ENCODE data around the gene COL4A1.

COL4A1 gene

GRCh38 chr13:110280985-110281688 lies 25.8 kb downstream of the COL4A1 start:
- Histone ChIP-seq H3K9me3 (ENCODE audit: control insufficient read depth, low read length) (no peaks in the 10 kb centered on the region), H3K9ac (ENCODE audit: low read length) (no peak overlapping the region), H3K27me3 (ENCODE audit: control insufficient read depth, insufficient read depth, low read length) (no peaks in the 10 kb centered on the region), H3K36me3 (ENCODE audit: control insufficient read depth, insufficient read depth, low read length) (no peaks in the 10 kb centered on the region), H3K4me1 (ENCODE audit: control insufficient read depth, insufficient read depth, low read length) (peaks cover 5% of the 10 kb centered on the region), H3K4me3 (ENCODE audit: low read length) (no peak overlapping the region)

GRCh38 chr13:110280231-110280813 lies 26.6 kb downstream of the COL4A1 start:
- H3K4me3 ChIP-seq (ENCODE audit: low read length) = no peak overlapping the region
- H3K9me3 ChIP-seq (ENCODE audit: control insufficient read depth, low read length) = no peaks in the 10 kb centered on the region
- no peaks in the 10 kb centered on the region for H3K36me3 ChIP-seq (ENCODE audit: control insufficient read depth, insufficient read depth, low read length)
- peaks cover 5% of the 10 kb centered on the region for H3K4me1 ChIP-seq (ENCODE audit: control insufficient read depth, insufficient read depth, low read length)
- no peak overlapping the region for H3K9ac ChIP-seq (ENCODE audit: low read length)
- no peaks in the 10 kb centered on the region for H3K27me3 ChIP-seq (ENCODE audit: control insufficient read depth, insufficient read depth, low read length)

- peaks cover 5% of the 10 kb centered on the region for H3K4me1 ChIP-seq (ENCODE audit: control insufficient read depth, insufficient read depth, low read length)
- no peak overlapping the region for H3K4me3 ChIP-seq (ENCODE audit: low read length)
- no peak overlapping the region for H3K9ac ChIP-seq (ENCODE audit: low read length)
- H3K27me3 ChIP-seq (ENCODE audit: control insufficient read depth, insufficient read depth, low read length) = no peaks in the 10 kb centered on the region
- H3K9me3 ChIP-seq (ENCODE audit: control insufficient read depth, low read length) = no peaks in the 10 kb centered on the region
- no peaks in the 10 kb centered on the region for H3K36me3 ChIP-seq (ENCODE audit: control insufficient read depth, insufficient read depth, low read length)
Observed at GRCh38 chr13:110279684-110280083, 27.3 kb downstream of the COL4A1 start.

GRCh38 chr13:110278859-110279258 lies 28.1 kb downstream of the COL4A1 start:
- Histone ChIP-seq H3K9ac (ENCODE audit: low read length) (no peak overlapping the region), H3K4me1 (ENCODE audit: control insufficient read depth, insufficient read depth, low read length) (peaks cover 4% of the 10 kb centered on the region), H3K36me3 (ENCODE audit: control insufficient read depth, insufficient read depth, low read length) (no peaks in the 10 kb centered on the region), H3K27me3 (ENCODE audit: control insufficient read depth, insufficient read depth, low read length) (no peaks in the 10 kb centered on the region), H3K4me3 (ENCODE audit: low read length) (no peak overlapping the region), H3K9me3 (ENCODE audit: control insufficient read depth, low read length) (no peaks in the 10 kb centered on the region)

GRCh38 chr13:110277357-110277975 lies 29.5 kb downstream of the COL4A1 start:
- no peak overlapping the region for H3K4me3 ChIP-seq (ENCODE audit: low read length)
- H3K27me3 ChIP-seq (ENCODE audit: control insufficient read depth, insufficient read depth, low read length) = no peaks in the 10 kb centered on the region
- H3K4me1 ChIP-seq (ENCODE audit: control insufficient read depth, insufficient read depth, low read length) = no peaks in the 10 kb centered on the region
- H3K36me3 ChIP-seq (ENCODE audit: control insufficient read depth, insufficient read depth, low read length) = no peaks in the 10 kb centered on the region
- no peaks in the 10 kb centered on the region for H3K9me3 ChIP-seq (ENCODE audit: control insufficient read depth, low read length)
- H3K9ac ChIP-seq (ENCODE audit: low read length) = no peak overlapping the region

GRCh38 chr13:110276553-110276950 lies 30.4 kb downstream of the COL4A1 start:
- no peaks in the 10 kb centered on the region for H3K36me3 ChIP-seq (ENCODE audit: control insufficient read depth, insufficient read depth, low read length)
- no peaks in the 10 kb centered on the region for H3K27me3 ChIP-seq (ENCODE audit: control insufficient read depth, insufficient read depth, low read length)
- no peak overlapping the region for H3K9ac ChIP-seq (ENCODE audit: low read length)
- H3K4me3 ChIP-seq (ENCODE audit: low read length) = no peak overlapping the region
- H3K4me1 ChIP-seq (ENCODE audit: control insufficient read depth, insufficient read depth, low read length) = no peaks in the 10 kb centered on the region
- no peaks in the 10 kb centered on the region for H3K9me3 ChIP-seq (ENCODE audit: control insufficient read depth, low read length)

GRCh38 chr13:110275931-110276552 lies 30.9 kb downstream of the COL4A1 start:
- Histone ChIP-seq H3K36me3 (ENCODE audit: control insufficient read depth, insufficient read depth, low read length) (no peaks in the 10 kb centered on the region), H3K9ac (ENCODE audit: low read length) (no peak overlapping the region), H3K4me1 (ENCODE audit: control insufficient read depth, insufficient read depth, low read length) (no peaks in the 10 kb centered on the region), H3K27me3 (ENCODE audit: control insufficient read depth, insufficient read depth, low read length) (no peaks in the 10 kb centered on the region), H3K9me3 (ENCODE audit: control insufficient read depth, low read length) (no peaks in the 10 kb centered on the region), H3K4me3 (ENCODE audit: low read length) (no peak overlapping the region)

- Histone ChIP-seq H3K9ac (ENCODE audit: low read length) (no peak overlapping the region), H3K27me3 (ENCODE audit: control insufficient read depth, insufficient read depth, low read length) (no peaks in the 10 kb centered on the region), H3K36me3 (ENCODE audit: control insufficient read depth, insufficient read depth, low read length) (no peaks in the 10 kb centered on the region), H3K9me3 (ENCODE audit: control insufficient read depth, low read length) (no peaks in the 10 kb centered on the region), H3K4me1 (ENCODE audit: control insufficient read depth, insufficient read depth, low read length) (no peaks in the 10 kb centered on the region), H3K4me3 (ENCODE audit: low read length) (no peak overlapping the region)
Observed at GRCh38 chr13:110274687-110275086, 32.3 kb downstream of the COL4A1 start.

GRCh38 chr13:110273254-110273653 lies 33.7 kb downstream of the COL4A1 start:
- Histone ChIP-seq H3K4me1 (ENCODE audit: control insufficient read depth, insufficient read depth, low read length) (no peaks in the 10 kb centered on the region), H3K36me3 (ENCODE audit: control insufficient read depth, insufficient read depth, low read length) (no peaks in the 10 kb centered on the region)

GRCh38 chr13:110272651-110273050 lies 34.3 kb downstream of the COL4A1 start:
- H3K4me1 ChIP-seq (ENCODE audit: control insufficient read depth, insufficient read depth, low read length) = no peaks in the 10 kb centered on the region
- no peaks in the 10 kb centered on the region for H3K27me3 ChIP-seq (ENCODE audit: control insufficient read depth, insufficient read depth, low read length)
- H3K9me3 ChIP-seq (ENCODE audit: control insufficient read depth, low read length) = no peaks in the 10 kb centered on the region
- H3K9ac ChIP-seq (ENCODE audit: low read length) = no peak overlapping the region
- H3K36me3 ChIP-seq (ENCODE audit: control insufficient read depth, insufficient read depth, low read length) = no peaks in the 10 kb centered on the region
- H3K4me3 ChIP-seq (ENCODE audit: low read length) = no peak overlapping the region

More at GRCh38 chr13:110273254-110273653, 33.7 kb downstream of the COL4A1 start:
- Histone ChIP-seq H3K27me3 (ENCODE audit: control insufficient read depth, insufficient read depth, low read length) (no peaks in the 10 kb centered on the region), H3K9ac (ENCODE audit: low read length) (no peak overlapping the region), H3K9me3 (ENCODE audit: control insufficient read depth, low read length) (no peaks in the 10 kb centered on the region), H3K4me3 (ENCODE audit: low read length) (no peak overlapping the region)

GRCh38 chr13:110272227-110272626 lies 34.7 kb downstream of the COL4A1 start:
- H3K27me3 ChIP-seq (ENCODE audit: control insufficient read depth, insufficient read depth, low read length) = no peaks in the 10 kb centered on the region
- no peaks in the 10 kb centered on the region for H3K4me1 ChIP-seq (ENCODE audit: control insufficient read depth, insufficient read depth, low read length)
- H3K36me3 ChIP-seq (ENCODE audit: control insufficient read depth, insufficient read depth, low read length) = no peaks in the 10 kb centered on the region
- H3K9ac ChIP-seq (ENCODE audit: low read length) = no peak overlapping the region
- no peaks in the 10 kb centered on the region for H3K9me3 ChIP-seq (ENCODE audit: control insufficient read depth, low read length)
- no peak overlapping the region for H3K4me3 ChIP-seq (ENCODE audit: low read length)

- Histone ChIP-seq H3K9ac (ENCODE audit: low read length) (no peak overlapping the region), H3K4me1 (ENCODE audit: control insufficient read depth, insufficient read depth, low read length) (no peaks in the 10 kb centered on the region), H3K27me3 (ENCODE audit: control insufficient read depth, insufficient read depth, low read length) (no peaks in the 10 kb centered on the region), H3K9me3 (ENCODE audit: control insufficient read depth, low read length) (no peaks in the 10 kb centered on the region), H3K36me3 (ENCODE audit: control insufficient read depth, insufficient read depth, low read length) (no peaks in the 10 kb centered on the region), H3K4me3 (ENCODE audit: low read length) (no peak overlapping the region)
Observed at GRCh38 chr13:110271313-110271712, 35.6 kb downstream of the COL4A1 start.
